Fibroblast of villous mesenchyme (primary cell): ENCODE measurements around the gene SEMA7A. TPM values are rescaled to one million over a fixed set of nuclear protein-coding genes. Genes with fewer than 3 reads are reported as not detected.

ENCODE experiments used
- DNase-seq: peaks from one replicate; pipeline ENCODE4 v3.0.0-alpha.2; 2010; ENCODE audit warnings: low read depth
- H3K4me3 ChIP-seq: 2 replicates; pipeline ENCODE4 v1.5.1; 2011; ENCODE audit warnings: low read depth, mild to moderate bottlenecking, low read length
- total RNA-seq: library from RNA; depleted of rRNA; stranded (reverse); fragments of >200 nt; gene quantifications from 2 replicates; pipeline ENCODE4 v1.2.3, GENCODE V29; 2012
- TF ChIP-seq, protein P1 (sequence below): IDR thresholded peaks from 2 replicates; pipeline ENCODE4 v1.5.1; 2012; ENCODE audit warnings: low read depth, mild to moderate bottlenecking, low read length; ENCODE audit not compliant: insufficient read depth

Gene SEMA7A
- total RNA-seq, 1 donor: 24.6 TPM

DNA sequence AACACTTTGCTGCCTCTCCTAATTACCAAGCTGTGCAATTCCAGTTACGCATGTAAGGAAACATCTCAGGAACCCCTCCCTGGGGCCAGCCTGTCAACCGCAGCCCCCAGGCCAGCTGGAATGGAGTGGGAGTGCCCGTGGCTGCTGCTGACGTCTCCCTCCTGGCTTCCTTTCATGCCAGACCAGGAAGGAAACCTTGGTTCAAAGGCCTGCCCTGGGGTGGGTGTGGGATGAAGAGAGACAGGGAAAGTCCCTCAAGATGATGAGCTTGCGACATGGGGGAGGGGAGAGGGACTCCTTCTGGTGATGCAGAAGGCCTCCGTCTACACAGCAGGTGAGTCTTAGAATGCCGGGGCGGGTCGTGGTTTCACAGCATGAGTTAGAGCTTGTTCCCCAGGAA is 54.9 kb downstream of the SEMA7A start:
- DNase-seq: peak; percentile 69
- TF ChIP-seq, protein P1, sequence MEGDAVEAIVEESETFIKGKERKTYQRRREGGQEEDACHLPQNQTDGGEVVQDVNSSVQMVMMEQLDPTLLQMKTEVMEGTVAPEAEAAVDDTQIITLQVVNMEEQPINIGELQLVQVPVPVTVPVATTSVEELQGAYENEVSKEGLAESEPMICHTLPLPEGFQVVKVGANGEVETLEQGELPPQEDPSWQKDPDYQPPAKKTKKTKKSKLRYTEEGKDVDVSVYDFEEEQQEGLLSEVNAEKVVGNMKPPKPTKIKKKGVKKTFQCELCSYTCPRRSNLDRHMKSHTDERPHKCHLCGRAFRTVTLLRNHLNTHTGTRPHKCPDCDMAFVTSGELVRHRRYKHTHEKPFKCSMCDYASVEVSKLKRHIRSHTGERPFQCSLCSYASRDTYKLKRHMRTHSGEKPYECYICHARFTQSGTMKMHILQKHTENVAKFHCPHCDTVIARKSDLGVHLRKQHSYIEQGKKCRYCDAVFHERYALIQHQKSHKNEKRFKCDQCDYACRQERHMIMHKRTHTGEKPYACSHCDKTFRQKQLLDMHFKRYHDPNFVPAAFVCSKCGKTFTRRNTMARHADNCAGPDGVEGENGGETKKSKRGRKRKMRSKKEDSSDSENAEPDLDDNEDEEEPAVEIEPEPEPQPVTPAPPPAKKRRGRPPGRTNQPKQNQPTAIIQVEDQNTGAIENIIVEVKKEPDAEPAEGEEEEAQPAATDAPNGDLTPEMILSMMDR: no peak
- H3K4me3 ChIP-seq: no peak overlapping the region

DNA sequence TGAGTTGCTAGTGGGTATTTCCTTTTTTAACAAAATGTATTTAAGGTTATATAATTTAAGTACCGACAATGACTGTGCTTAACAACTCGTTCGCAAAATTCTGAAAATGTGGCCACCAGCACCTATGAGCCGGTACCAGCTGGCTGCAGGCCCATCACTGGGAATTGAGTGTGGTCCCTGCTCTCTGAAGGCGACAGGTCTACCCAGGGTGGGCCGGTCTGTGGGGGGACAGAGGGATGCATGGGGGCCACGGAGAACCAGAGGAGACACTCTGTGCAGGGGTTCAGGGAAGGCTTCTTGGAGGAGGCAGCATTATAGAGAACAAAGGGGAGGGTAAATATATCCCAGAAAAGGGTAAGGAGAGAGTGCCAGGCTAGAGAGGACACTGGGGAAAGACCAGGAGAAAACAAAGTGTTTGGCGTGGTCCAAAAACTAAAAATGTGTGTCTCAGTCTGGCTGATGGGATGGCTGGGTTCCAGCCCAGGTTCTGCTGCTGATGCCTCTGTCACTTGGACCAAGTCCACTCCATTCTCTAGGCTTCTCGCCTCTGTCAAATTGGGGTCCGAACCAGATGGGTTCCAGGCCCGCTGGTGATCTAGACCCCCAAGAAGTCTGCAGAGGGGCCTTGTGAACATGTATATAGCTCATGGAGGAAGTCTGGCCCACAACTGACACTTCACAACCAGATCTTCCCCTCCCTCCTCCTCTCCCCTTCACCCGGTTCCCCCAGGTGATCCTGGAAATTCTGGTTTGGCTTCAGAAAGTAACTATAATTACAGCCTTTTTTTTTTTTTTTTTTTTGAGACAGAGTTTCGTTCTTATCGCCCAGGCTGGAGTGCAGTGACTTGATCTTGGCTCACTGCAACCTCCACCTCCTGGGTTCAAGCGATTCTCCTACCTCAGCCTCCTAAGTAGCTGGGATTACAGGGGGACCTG is 55.7 kb downstream of the SEMA7A start:
- no peak for DNase-seq

DNA sequence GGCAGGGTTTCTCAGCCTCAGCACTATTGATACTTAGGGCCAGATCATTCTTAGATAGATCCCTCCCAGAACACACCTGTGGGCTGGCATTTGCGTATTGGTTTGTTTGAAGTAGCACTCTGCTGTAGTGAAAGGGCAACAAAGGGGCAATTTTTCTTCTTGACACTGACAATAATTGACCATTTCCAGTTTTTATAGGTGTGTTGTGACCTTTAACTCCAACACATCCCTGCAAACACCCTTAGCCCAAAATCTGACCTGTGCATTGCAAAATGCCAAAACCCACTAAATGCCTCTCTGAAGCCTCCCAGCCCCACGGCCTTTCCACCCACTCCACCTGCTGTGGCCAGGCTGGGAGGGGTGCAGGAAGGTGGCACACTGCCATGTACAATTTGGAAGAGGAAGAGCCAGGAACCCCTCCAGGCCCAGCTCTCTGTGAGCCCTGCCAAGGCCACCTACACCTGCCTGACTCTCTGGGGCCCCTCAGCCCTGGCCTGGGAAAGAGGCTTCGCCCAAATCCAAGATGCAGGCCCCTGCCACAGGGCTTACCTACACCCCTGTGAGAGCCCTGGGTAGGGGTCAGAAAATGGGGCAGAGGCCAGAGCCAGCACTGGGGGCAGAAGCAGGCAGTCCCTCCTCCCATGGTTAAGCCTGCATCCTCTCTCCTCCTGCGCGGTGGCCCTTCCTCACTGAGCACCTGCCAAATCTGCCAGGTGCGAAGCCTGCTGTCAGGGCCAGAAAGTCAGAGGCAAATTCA is 56.8 kb downstream of the SEMA7A start:
- TF ChIP-seq, protein P1: no peak
- H3K4me3 ChIP-seq: no peak overlapping the region
- no peak for DNase-seq

More for the DNA sequence above, 55.7 kb downstream of the SEMA7A start:
- no peak overlapping the region for H3K4me3 ChIP-seq
- TF ChIP-seq, protein P1: no peak

DNA sequence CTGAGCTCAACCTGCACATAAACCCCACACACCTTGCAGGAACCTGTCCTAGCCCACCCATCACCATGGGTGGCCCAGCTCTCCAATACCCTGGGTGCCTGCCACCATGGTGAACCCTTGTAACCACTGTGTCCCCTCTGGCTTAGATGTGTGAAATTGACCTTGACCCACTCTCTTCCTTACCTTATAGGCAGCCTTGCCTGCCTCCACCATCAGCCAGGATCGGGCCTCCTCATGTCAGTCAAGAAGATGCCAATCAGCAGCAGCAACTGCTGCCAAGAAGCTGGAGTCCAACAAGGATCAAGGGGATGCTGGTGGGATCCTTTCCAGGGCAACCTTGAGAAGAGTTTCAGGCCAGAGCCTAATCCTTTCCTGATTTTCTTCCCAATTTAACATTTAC is 57.5 kb downstream of the SEMA7A start:
- TF ChIP-seq, protein P1: no peak
- DNase-seq: no peak
- H3K4me3 ChIP-seq: no peak overlapping the region

DNA sequence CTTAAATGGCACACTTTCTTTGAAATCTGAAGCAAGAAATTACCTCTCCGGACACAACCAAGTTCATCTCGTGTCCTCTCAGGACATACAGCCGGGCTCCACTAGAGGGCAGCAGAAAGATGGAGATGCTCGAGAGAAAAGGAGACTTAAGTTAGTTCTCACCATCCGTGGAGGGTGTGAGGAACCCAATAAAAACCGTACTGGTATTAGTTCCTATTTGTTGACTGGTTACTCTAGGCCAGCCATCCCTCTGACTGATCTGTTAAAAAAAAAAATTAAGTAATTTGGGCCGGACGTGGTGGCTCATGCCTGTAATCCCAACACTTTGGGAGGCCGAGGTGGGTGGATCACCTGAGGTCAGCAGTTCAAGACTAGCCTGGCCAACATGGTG is 58.5 kb downstream of the SEMA7A start:
- peak; percentile 83 for DNase-seq
- TF ChIP-seq, protein P1: peak; percentile 89
- no peak overlapping the region for H3K4me3 ChIP-seq

DNA sequence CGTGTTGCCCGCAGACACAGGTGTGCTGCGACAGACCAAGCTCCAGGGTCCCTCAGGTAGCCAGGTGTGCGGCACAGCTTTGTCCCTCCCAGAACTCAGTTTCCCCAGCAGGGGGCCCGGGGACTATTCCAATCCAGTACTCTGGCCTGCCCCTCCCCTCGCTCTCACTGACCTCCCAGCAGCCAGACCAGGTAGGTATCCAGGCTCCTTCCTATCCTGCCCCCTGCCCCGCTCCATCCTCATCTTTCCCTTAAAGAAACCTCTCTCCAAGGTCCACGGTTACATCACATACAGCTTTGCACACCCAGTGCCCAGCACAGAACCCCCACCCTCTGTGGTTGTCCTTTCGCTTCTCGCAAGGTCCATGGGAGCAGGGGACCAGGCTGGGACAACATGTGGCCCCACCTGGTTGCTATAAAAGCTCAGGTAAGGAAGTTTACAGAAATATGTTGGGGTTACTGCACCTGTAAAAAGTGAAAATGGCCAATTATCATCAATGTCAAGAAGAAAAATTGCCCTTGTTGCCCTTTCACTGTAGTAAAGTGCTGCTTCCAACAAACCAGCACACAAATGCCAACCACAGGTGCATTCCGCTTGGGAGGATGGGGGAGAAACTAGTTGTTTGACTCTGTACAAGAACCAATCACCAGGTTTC is 59.0 kb downstream of the SEMA7A start:
- TF ChIP-seq, protein P1: no peak
- peak overlapping the region; percentile 78 for H3K4me3 ChIP-seq
- DNase-seq: no peak
